Esophagus squamous epithelium (tissue), 5 donors: ENCODE data around the gene CFAP141. TPM values are rescaled to one million over a fixed set of nuclear protein-coding genes. Genes with fewer than 3 reads are reported as not detected.

Source experiments
- DNase-seq: peaks from one replicate; lab custom pipeline; 2025; lab: John Stamatoyannopoulos, UW
- H3K27ac ChIP-seq, 4 donors: fragments of 200-600 bp; sonication (generic); one replicate each; pipeline ENCODE4 v1.5.1; 2016 to 2019; ENCODE audit warnings: mild to moderate bottlenecking in 1 of 4
- H3K27me3 ChIP-seq, 4 donors: fragments of 200-600 bp; sonication (generic); 1 replicate in 3 of 4; 2 replicates in 1 of 4; pipeline versions ENCODE4 v1.5.1 to v1.6.0; 2017 to 2021; ENCODE audit warnings: antibody characterized with exemption in 1 of 4
- H3K36me3 ChIP-seq, 3 donors: fragments of 200-600 bp; sonication (generic); one replicate each; pipeline ENCODE4 v1.5.1; 2016 to 2019
- H3K4me1 ChIP-seq, 3 donors: fragments of 200-600 bp; sonication (generic); one replicate each; pipeline ENCODE4 v1.5.1; 2017 to 2019
- H3K4me3 ChIP-seq, 4 donors: fragments of 200-600 bp; sonication (generic); 1 replicate in 3 of 4; 2 replicates in 1 of 4; pipeline ENCODE4 v1.5.1; 2016 to 2019; ENCODE audit warnings: mild to moderate bottlenecking in 2 of 4, moderate library complexity in 1 of 4
- H3K9me3 ChIP-seq, 3 donors: fragments of 200-600 bp; sonication (generic); one replicate each; pipeline ENCODE4 v1.5.1; 2016 to 2019
- CTCF ChIP-seq, 6 experiments: fragments of 450-650 bp in 4 of 6; fragments of 200-600 bp in 2 of 6; sonication (generic) in 2 of 6; IDR thresholded peaks; one replicate each; pipeline ENCODE4 v1.5.1; 2016 to 2019; ENCODE audit warnings: antibody characterized with exemption in 6 of 6, mild to moderate bottlenecking in 4 of 6, moderate library complexity in 4 of 6
- POLR2A ChIP-seq, 4 donors: fragments of 450-650 bp; IDR thresholded peaks; one replicate each; pipeline ENCODE4 v1.6.1; 2017; ENCODE audit warnings: antibody characterized with exemption in 4 of 4, mild to moderate bottlenecking in 4 of 4, moderate library complexity in 3 of 4
- WGBS, 2 donors: methylation state at CpG; one replicate each; pipeline ENCODE4 v1.1.5; 2018; 5-methylcytosine and 5-hydroxymethylcytosine counted together
- intact Hi-C: fragments of 100-400 bp; cut with DNase I; formaldehyde crosslinking; loops from one replicate; pipeline ENCODE4 v1.15.0; 2022
- total RNA-seq, 4 donors: library from RNA; depleted of rRNA; stranded (reverse); fragments of >200 nt; gene quantifications; one replicate each; pipeline ENCODE4 v1.1.0, GENCODE V29; 2016
- donor health status: DM: yes; HTN: yes; CAD: no.

CFAP141 gene
- total RNA-seq, 4 donors from 2014 or later = not detected

DNA sequence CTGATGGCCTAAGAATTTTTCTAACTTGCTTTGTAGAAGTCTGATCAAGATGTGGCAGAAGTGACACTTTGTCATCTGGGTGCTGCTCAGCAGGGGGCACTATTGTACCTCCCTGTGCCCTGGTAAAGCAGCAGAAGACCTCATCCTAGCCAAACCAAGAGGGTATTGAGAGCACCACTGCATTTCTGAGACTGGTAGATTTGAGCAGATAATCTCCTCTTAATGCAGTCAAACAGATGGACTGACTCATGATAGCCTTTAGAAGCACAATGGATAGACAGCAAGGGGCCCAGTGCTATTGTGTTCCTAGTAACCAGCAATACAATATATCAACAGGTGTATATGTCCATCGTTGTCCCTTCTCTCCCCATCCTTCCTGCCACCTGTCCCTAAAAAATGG lies 20.0 kb downstream of the CFAP141 start:
- DNase-seq = no peak
- 55 to 63% methylated on average over 1 of the region's 1 CpG for WGBS, 2 donors
- Histone ChIP-seq H3K27me3 (no peaks in the 10 kb centered on the region), H3K9me3 (no peaks in the 10 kb centered on the region), H3K27ac (no peak overlapping the region), H3K4me3 (no peak overlapping the region), H3K36me3 (no peaks in the 10 kb centered on the region), H3K4me1 (peaks cover 6 to 20% (median 10%) of the 10 kb centered on the region in 3 donors)
- TF ChIP-seq POLR2A (IDR thresholded peaks at IDR 0.05) (no peak), CTCF (IDR thresholded peaks at IDR 0.05) (peak in 5 of 6 experiments; percentile 32 to 67 (median 47))
- intact Hi-C loops = no loop called here

DNA sequence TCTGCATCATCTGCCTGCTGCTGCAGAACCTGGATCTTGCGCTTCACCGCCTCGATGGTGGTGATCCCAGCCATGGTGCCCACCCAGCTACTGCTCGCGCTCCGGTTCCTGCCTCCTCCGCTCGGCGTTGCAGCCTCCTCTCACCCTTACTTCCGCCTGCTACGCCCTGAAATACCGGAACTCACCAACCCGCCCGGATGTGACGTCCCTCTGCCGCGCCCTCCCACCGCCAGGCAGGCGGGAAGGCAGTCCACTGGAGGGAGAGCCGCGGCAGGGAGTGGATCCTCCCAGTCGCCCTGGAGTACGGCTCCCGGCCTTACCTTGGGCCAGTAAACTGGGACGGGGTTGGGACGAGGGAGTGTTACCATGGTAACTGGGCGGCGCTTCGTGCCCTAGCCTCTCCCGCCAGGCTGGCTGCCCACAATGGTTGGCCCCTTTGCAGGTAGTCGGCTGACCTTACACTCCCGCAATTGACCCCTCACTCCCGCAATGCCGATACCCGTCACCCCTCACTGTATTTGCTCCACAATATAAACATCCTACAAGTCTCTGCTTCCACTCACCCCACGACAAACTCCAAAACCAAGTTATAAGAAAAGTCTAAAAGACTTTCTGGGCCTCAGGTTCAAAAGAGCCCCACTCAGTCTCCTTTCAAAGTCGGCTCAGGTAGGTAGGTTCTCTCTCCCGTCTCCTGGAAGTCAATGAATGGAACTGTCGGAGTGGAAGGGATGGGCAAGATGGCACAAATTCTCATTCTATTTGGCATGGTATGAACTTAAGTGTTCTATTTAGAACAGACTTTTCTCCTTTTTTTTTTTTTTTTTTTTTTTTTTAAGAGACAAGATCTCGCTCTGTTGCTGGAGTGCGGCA lies 22.9 kb downstream of the CFAP141 start:
- H3K9me3 ChIP-seq = no peaks in the 10 kb centered on the region
- peak overlapping the region; percentile 75 to 97 (median 85) for H3K4me3 ChIP-seq
- DNase-seq = peak; percentile 82
- peaks cover 30 to 49% (median 39%) of the 10 kb centered on the region in 3 donors for H3K4me1 ChIP-seq
- peaks cover 0 to 24% (median 0%) of the 10 kb centered on the region in 3 donors for H3K36me3 ChIP-seq
- intact Hi-C loops = no loop called here
- H3K27ac ChIP-seq = peak overlapping the region; percentile 94 to 99 (median 97)
- 8 to 23% methylated on average over 8 to 25 of the region's 41 CpGs for WGBS, 2 donors
- TF ChIP-seq CTCF (IDR thresholded peaks at IDR 0.05) (peak in 4 of 6 experiments; percentile 27 to 40 (median 35)), POLR2A (IDR thresholded peaks at IDR 0.05) (peak in 3 of 4 donors; percentile 99 to 100 (median 99))
- no peaks in the 10 kb centered on the region for H3K27me3 ChIP-seq

- peaks cover 35 to 57% (median 47%) of the 10 kb centered on the region in 3 donors for H3K4me1 ChIP-seq
Measured at GRCh38 chr1:154182344-154183045, 23.6 kb downstream of the CFAP141 start.

GRCh38 chr1:154181944-154182343 lies 24.2 kb downstream of the CFAP141 start:
- peak overlapping the region; percentile 75 to 97 (median 85) for H3K4me3 ChIP-seq
- H3K27me3 ChIP-seq = no peaks in the 10 kb centered on the region
- peaks cover 0 to 24% (median 0%) of the 10 kb centered on the region in 3 donors for H3K36me3 ChIP-seq
- peak overlapping the region; percentile 94 to 99 (median 97) for H3K27ac ChIP-seq
- peaks cover 35 to 62% (median 53%) of the 10 kb centered on the region in 3 donors for H3K4me1 ChIP-seq
- DNase-seq = no peak
- intact Hi-C loops = no loop called here
- H3K9me3 ChIP-seq = no peaks in the 10 kb centered on the region
- WGBS, 2 donors = 0 to 3% methylated on average over 3 to 5 of the region's 6 CpGs
- no peak for TF ChIP-seq CTCF (IDR thresholded peaks at IDR 0.05)
- TF ChIP-seq POLR2A (IDR thresholded peaks at IDR 0.05) = no peak

More at GRCh38 chr1:154182344-154183045, 23.6 kb downstream of the CFAP141 start:
- H3K27me3 ChIP-seq = no peaks in the 10 kb centered on the region
- peak overlapping the region; percentile 75 to 97 (median 85) for H3K4me3 ChIP-seq
- H3K27ac ChIP-seq = peak overlapping the region; percentile 94 to 99 (median 97)
- no peaks in the 10 kb centered on the region for H3K9me3 ChIP-seq
- intact Hi-C loops = no loop called here
- TF ChIP-seq CTCF (IDR thresholded peaks at IDR 0.05) = peak in 1 of 6 experiments; percentile 7
- peak in 2 of 4 donors; percentile 23 to 47 for TF ChIP-seq POLR2A (IDR thresholded peaks at IDR 0.05)
- WGBS, 2 donors = 0 to 2% methylated on average over 13 to 24 of the region's 35 CpGs
- peak; percentile 40 for DNase-seq
- peaks cover 0 to 24% (median 0%) of the 10 kb centered on the region in 3 donors for H3K36me3 ChIP-seq
